NCI-H748 (cell line): Measurements from ENCODE around the gene SEC22C.
A peak's percentile ranks its signal among the peaks of the same experiment; 100 is the strongest.
"Not testable (repeated sequence)": the region's sequence is repeated elsewhere in the genome, so short reads cannot be mapped to it uniquely, and the experiment has no call there.

ENCODE experiments used
- DNase-seq: peaks from one replicate; lab custom pipeline; 2025; ENCODE audit not compliant: unreplicated experiment; lab: John Stamatoyannopoulos, UW

SEC22C gene, protein sequence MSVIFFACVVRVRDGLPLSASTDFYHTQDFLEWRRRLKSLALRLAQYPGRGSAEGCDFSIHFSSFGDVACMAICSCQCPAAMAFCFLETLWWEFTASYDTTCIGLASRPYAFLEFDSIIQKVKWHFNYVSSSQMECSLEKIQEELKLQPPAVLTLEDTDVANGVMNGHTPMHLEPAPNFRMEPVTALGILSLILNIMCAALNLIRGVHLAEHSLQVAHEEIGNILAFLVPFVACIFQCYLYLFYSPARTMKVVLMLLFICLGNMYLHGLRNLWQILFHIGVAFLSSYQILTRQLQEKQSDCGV

DNA sequence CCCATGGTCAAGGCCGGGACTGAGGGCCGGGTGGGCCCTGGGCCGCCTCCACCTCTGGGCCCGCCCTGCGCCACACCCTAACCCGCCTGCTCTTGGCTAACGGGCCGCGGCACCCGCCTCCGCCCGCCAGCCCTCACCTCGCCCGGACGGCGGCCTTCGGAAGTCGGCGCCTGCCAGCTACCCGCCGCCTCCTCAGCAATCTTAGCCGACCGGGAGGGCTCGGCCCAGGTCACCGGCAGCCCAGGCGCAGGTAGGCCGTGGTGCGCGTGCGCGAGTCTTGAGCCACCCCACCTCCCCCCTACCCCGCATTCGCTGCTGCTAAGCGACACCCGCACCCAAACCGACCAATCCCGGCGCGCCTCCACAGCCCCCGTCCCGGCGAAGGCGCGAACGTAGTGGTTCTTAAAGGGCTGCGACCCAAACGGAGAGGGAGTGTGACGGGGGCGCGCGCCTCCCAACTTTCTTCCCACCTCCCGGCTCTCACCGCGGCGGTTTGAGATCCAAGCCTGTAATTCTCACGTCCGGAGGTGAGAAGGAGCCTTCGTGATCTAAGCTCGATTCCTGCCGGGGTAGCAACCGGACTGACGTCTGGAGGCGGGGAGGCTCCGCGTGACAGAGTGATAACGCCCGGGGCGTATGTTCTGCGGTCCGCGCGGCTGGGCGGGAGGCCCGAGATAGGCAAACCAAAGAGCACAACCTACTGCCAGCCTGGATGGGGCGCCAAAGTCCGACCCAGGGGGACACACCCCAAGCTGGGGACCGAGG, at the start of gene SEC22C:
SEC22C (minus strand) TSS at position 259 of the 765 bp plus-strand sequence. CDS start 12,921 bp downstream, outside the sequence.
- DNase-seq, result peak; percentile 95

DNA sequence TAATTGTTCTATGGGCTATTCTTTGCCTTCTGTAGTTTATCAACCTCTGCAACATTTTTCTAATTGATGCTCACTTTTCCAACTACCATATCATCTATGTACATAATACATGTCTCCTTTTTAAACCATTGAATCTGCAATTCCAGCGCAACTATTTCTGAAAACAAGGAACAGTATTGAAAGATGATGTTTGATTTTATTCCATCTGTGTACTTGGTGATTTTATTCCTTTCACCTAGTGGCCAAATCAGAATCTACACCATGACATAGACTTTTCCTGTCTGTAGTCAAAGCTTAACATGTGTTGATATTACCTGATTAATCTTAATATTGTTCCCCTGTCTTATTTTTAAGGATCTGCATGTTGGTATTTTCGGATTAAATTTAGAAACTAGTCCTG, 31.7 kb upstream of the SEC22C start:
- no peak for DNase-seq

DNA sequence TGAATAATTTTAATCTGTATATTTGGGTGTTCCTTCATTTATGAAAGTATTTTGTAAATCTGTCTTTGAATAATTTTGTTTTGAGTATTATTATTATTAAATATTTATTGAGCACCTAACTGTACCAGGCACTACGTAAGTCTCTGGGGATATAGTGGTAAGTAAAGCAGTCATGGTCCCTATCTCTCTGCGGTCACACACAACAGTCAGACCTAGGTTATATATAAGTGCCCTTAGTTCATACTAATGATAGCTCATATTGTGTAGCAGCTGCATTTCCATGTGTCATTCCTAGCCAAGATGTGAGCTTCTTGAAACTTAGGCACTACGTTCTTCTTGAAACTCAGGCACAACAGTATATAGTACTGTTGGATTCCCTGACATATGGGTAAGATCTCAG, 31.2 kb upstream of the SEC22C start:
- no peak for DNase-seq

DNA sequence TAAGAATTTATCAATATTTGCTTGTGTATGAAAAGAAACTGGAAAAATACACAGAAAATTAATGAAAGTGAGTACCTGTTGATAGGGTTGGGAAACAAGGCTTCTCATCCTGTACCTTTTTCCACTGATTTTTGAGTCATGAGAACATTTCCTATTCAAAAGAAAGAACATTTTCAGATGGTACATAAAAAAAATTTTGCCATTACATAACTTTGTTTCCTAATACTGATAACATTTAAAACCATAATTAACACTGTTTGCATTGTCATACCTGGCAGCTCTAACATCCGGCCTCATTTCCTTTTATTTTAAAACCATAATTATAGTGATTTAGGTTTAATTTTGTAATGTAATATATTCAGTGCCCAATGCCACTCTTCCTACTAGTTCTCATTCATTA, 30.4 kb upstream of the SEC22C start:
- no peak for DNase-seq

DNA sequence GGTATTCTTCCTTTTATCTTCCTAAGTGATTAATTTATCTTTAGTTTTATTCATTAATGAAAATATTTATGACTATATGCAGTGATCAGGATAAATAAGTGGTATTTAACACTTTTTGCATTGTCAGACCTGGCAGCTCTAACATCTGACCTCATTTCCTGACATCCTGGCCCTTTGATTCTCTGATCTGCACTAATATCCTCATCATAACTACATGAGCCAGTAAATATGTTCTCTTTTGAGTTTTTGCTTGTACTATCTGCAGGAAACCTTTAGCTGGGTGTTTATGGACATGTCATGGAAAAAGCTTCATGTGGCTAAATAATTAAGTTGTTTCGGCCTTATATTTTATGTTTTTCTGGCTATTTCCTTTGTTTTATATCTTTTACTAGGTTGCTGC, 29.2 kb upstream of the SEC22C start:
- no peak for DNase-seq

DNA sequence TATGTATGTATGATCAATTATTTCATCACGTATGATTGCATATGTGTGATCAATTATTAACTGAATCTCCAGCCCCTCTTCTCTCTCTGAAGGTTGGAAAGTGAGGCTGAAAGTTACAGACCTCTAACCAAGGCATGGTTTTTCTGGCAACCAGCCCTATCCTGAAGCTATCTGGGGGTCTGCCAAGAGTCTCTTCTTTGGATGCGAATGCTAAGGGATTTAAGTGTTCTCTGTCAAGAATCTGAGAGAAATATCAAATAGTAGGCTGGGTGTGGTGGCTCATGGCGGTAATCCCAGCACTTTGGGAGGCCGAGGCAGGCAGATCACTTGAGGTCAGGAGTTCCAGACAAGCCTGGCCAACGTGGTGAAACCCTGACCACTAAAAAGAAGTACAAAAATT, 26.8 kb upstream of the SEC22C start:
- no peak for DNase-seq

DNA sequence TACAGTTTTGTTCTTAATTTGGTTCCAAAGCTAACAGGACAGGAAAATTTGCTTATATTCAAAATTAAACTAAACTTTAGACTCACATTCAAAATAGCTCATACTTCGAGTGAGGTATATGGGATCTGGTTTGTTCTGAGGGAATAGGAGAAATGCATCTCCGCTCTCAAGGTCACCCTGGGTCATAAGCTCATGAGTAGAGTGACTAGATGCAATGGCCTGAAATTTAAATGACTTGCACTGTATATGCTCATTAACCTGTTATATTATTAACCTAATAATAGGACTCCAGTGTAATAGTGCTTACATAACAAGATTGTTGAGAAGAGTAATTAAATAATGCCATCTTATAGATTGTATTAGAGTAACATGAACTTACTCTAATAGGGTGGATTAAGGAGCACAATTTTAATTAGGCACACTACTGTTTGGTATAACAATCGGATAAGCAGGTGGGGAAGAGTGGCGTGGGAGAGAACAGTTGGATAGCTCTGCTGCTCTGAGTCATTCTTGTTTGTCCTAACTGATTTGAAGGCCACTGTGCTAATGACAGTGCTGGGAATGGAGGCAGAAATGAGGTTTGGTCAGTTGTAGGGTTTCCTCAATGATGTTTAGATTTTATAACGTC, 23.9 kb upstream of the SEC22C start:
- DNase-seq, result no peak

DNA sequence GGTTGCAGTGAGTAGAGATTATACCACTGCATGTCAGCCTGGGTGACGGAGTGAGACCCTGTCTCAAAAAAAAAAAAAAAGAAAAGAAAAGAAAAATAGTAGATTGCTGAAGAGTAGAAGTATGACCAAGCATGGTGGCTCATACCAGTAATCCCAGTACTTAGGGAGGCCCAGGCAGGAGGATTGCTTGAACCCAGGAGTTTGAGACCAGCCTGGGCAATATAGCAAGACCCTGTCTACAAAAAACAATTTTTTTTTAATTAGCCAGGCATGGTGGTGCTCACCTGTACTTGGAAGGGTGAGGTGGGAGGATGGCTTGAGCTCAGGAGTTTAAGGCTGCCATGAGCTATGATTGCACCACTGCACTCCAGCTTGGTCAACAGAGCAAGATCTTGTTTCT, 21.2 kb upstream of the SEC22C start:
- DNase-seq, result no peak

DNA sequence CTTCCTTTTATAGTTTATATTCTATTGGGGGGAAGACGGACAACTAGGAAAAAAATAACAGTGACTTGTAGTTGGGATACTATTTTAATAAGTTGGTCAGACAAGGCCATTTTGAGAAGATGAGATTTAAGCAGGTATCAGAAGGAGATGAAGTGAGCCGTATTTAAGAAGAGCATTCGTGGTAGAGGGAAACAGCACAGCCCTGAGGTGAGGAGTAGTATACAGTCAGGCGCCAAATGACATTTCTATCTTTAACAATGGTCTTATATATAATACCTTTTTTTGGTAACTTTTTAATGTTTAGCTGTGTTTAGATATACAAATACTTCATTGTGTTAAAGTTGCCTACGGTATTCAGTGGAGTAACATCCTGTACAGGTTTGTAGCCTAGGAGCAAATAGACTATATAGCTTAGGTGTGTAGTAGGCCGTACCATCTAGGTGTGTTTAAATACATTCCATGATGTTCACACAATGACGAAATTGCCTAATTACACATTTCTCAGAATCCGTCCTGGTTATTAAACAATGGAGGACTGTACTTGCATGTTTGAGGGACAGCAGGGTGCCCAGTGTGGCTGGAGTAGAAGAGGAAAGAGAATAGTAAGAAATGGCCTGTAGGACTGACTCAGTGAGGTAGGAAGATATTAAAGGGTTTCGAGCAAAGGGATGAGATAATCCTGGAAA, 20.3 kb upstream of the SEC22C start:
- peak; percentile 59 for DNase-seq

DNA sequence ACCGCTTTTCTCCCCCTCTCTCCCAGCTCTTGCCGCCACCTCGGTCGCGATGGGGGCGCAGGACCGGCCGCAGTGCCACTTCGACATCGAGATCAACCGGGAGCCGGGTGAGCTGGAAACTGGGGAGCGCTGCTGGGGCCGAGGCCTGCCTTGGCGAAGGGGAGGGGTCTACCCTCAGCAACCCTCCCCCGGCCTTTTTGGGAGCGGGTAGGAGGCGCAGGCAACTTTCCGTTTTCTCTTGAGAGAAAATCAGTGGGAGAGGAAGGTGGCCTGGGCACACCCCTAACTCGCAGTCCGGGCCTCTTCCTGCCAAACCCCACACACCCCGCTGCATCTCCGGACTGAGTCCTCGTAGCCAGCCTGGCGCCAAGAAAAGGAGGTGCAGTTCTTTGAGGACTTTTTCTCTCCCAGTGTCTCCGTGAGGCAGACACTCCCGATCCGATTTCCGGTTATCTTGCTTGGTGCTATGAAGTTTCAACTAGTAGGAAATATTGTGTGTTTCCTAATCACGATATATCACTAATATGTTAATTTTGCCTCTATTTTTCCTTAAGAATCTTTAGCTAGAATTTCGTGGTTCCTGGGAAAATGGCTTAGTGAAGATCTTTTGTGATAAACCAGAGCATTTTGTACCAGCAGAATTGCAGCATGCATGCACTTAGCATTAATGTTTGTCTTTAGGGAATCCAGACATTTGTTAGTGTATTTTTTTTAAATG, 19.4 kb upstream of the SEC22C start:
- DNase-seq, result peak; percentile 65

DNA sequence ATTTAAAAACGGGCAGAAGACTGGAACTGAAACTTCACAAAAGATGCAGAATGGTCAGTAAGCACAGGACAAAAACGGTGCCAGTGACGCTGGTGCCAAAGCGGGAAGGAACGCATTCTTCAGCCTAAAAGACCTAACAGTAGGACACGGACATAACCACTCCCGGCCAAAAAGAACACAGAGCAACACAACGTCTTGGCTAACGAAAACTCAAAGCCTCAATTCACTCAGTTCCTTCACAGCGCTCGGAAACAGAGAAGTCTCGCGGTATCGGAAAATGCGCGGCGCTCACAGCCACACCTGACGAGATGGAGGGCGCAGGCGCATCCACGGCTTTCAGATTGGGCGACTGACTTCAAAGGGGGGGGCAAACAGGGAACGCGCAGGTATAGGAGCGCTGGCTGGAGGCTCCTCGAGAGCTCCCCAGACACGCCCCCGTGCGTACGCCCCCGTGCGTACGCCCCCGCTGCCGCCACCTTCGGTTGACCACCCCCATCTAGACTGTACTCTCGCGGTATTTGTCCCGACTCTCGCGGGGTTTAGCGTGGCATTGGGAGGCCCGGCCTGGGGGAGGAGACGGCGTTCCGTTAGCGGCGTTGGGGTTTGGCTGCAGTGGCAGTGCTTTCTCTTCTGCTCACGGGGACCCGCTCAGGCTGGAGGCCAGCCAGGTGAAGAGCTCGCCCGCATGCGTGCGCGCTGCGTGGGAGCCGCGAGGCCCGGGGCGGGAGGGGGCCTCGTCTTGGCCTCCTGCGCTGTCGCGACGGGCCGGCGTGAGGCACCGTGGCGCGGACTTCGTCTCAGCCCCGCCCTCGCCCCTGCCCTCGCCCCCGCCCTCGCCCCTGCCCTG, 18.6 kb upstream of the SEC22C start, which contains the start of gene NKTR:
NKTR (plus strand) TSS at position 576 of the 847 bp plus-strand sequence. CDS start 321 bp downstream, outside the sequence.
- peak; percentile 98 for DNase-seq

DNA sequence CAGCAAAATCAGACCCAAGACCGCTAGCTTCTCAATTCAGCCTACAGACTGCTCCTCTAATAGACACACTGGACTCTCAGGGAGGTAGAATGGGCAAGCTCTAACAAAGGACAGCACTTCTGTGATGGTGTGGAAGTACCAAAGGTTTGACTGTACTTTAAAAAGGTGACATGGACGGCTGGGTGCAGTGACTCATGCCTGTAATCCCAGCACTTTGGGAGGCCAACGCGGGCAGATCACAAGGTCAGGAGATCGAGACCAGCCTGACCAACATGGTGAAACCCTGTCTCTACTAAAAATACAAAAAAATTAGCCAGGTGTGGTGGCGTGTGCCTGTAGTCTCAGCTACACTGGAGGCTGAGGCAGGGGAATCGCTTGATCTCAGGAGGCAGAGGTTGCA, 15.3 kb upstream of the SEC22C start:
- not testable (repeated sequence) for DNase-seq

DNA sequence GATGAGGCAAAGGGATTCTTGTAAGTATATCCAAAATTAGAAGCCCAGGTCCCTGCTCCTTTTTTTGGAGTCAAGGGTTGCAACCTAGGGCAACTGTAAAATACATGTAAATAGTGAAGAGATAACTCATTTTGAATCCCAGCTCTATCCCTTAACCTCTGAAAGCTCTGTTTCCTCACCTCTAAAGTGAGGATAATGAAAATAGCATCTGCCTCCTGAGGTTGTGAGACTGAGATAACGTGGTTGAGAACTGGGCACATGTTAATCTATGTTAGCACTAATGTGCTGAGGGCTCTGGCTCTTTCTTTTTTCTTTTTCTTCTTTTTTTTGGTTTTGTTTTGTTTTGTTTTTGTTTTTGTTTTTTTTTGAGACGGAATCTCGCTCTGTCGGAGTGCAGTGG, 13.9 kb upstream of the SEC22C start:
- DNase-seq, result no peak

DNA sequence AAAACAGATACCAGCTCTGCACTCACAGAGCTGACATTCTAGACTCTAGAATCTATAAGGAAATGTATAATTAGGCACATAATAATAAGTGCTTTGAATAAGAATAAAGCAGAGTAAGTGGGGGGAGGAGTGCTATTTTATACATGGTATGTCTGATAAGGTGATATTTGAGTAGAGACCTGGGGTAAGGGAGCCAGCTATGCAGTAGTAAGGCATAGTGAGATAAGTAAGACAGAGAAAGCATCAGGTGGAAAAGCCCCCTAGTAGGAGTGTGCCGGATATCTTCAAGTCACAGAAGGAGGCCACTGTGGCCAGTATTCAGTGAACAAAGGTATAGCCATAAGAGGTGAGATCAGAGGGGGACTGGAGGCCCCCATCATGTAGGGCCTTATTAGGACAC, 11.9 kb upstream of the SEC22C start:
- DNase-seq, result no peak

DNA sequence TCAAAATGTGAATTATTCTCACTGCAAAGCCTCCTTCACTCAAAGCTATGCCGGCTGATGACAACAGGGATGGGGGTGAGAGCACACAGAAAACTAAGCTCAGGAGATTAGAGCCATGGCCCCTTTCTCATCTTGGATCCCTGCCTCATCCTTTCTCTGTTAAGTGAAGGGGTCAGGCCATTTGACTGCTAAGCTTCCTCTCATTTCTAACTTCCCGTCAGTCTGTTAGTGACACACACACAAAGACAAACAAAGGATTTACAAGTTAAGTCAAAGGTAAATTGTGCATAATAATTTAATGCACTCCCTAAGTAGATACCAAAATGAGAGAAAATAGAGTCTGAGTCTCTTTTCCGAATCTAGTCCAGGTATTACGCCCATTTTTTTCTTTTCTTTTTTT, 10.0 kb upstream of the SEC22C start:
- DNase-seq, result no peak

DNA sequence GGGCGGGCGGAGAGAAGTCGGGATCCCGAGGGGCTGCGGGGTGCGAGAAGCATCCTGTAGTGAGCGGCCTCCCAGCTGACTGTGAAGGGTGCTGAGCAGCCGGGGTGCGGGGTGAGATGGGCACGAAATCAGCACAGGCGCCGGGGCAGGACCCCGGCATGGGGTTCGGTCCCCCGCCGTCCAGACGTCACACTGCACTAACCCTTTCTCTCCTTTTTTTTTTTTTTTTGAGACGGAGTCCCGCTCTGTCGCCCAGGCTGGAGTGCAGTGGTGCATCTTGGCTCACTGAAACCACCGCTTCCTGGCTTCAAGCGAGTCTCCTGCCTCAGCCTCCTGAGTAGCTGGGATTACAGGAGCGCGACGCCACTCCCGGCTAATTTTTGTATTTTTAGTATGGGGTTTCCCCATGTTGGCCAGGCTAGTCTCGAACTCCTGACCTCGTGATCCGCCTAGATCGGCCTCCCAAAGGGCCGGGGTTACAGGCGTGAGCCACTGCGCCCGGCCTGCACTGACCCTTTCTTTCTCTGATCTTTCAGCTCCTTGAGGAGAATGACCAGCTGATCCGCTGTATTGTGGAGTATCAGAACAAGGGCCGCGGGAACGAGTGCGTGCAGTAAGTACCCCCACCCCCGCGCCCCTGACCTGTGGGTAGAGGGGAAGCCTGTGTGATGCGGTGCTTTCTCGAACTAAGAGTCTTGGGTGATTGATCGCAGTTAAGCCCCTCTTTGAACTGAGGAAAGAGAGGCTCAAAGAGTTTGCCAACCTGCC, 9.4 kb upstream of the SEC22C start:
- peak; percentile 37 for DNase-seq

DNA sequence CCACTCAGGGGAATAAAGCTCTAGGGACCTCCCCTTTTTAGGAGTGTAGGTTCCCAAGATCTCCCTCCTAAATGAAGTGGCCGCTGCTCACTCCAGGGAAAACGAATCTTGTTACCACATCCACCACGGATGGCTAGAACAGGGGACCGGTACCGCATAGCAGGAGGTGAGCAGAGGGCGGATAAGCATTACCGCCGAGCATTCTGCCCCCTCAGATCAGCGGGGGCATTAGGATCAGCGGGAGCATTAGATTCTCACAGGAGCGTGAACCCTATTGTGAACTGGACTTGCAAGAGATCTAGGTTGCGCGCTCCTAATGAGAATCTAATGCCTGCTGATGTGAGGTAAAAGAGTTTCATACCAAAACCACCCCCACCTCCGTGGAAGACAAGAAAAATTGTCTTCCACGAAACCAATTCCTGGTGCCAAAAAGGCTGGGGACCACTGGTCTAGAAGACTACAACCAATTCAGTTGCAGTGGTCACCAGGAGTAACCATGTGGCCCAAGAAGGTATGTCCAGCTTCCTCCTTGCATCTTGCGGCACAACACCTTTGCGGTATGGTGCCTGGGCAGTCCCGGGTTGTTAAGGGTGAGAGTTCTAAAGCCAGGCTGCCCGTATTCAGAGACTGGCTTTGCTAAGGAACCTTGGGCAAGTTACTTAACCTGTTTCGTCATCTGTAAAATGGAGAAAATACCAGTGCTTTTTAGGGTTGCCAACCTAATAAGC, 7.8 kb upstream of the SEC22C start:
- DNase-seq, result peak; percentile 19

DNA sequence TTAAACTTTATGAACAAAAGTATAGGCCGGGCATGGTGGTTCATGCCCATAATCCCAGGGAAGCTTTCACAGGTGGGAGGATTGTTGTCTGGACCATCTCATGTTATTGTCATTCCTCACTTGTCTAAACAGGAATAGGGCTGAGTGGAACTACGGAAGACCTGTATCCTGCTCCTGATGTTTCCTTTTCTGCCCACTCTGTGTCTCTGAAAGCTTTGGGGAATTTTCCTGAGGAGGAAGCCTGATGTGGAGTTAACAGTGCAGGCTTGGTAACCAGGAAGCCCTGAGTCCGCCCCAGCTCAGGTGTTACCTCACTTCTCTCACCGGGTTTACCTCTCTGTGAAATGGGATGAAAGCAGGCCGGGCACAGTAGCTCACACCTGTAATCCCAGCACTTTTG, 6.9 kb upstream of the SEC22C start:
- DNase-seq, result no peak
